Stimulated activated memory B cell treated with anti-CD40 and anti-IgM and Interleukin-4, amounts not matched to agents 10 μg/mL and 1 μg/mL and 100 μg/mL, for 72 hours (primary cell): ENCODE data around the gene CD300LB.

Source experiments
- ATAC-seq: fragments of 150-1000 bp; cut with Tn5 transposase; 2 replicates; pipeline ENCODE4 v1.10.0; 2021
- H3K27ac Mint-ChIP-seq: one replicate; pipeline ENCODE4 v1.8.0; 2022; ENCODE audit warnings: mild to moderate bottlenecking, mixed read lengths
- H3K27me3 Mint-ChIP-seq: one replicate; pipeline ENCODE4 v1.8.0; 2022; ENCODE audit warnings: mixed read lengths
- H3K36me3 Mint-ChIP-seq: one replicate; pipeline ENCODE4 v1.8.0; 2022; ENCODE audit warnings: mixed read lengths
- H3K4me1 Mint-ChIP-seq: one replicate; pipeline ENCODE4 v1.8.0; 2022; ENCODE audit warnings: mixed read lengths
- H3K4me3 Mint-ChIP-seq: one replicate; pipeline ENCODE4 v1.8.0; 2022; ENCODE audit warnings: mild to moderate bottlenecking, moderate library complexity, mixed read lengths
- H3K9me3 Mint-ChIP-seq: one replicate; pipeline ENCODE4 v1.8.0; 2022; ENCODE audit warnings: mixed read lengths

Gene CD300LB

DNA sequence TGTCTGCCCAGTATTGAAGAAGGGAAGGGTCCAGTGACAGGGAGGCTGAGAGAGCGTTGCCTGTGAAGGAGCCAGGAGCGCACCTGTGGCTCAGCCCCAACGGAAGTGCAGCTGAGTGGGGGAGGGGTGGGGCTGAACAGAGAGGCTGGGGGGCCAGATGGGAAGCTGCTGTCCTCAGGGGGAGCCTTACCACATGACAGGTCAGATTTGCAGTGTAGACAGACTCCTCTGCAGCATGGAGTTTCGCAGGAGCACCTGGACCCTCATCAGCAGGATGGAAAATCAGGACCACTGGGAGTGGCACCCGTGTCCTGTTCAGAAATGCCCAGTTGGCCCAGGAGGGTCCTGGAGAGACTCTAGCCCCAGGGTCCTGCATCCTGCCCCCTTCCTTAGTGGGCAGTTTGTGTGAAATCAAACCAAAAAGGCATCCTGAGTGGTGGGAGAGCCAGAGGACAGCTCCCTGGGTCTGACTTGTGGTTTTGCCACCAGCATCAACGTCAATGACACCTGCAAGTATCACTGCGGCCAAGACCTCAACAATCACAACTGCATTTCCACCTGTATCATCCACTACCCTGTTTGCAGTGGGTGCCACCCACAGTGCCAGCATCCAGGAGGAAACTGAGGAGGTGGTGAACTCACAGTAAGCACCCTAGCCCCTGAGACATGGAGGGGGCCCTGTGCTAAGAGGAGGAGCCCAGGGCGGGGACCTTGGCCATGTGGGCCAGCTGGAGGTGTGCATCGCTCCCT is 57.1 kb downstream of the CD300LB start:
- Mint-ChIP-seq H3K9me3 (peaks cover 8% of the 10 kb centered on the region), H3K4me1 (peaks cover 27% of the 10 kb centered on the region), H3K27ac (no peak overlapping the region), H3K36me3 (peaks cover 38% of the 10 kb centered on the region), H3K4me3 (no peak overlapping the region), H3K27me3 (no peaks in the 10 kb centered on the region)
- no peak for ATAC-seq

DNA sequence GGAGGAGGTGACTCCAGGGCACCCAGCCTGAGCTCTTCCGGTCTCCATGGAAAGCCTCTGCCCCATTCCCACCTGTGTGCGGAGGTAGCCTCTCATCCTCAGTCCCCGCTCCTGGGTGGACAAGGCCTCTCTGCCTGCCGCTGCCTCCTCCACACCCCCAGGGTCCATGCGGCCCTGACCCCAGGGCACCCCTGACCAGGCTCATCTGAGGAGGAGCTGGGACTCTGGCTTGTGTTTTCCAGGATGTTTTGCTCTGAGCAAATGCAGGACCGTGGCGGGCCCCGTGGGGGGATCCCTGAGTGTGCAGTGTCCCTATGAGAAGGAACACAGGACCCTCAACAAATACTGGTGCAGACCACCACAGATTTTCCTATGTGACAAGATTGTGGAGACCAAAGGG is 58.0 kb downstream of the CD300LB start:
- Mint-ChIP-seq H3K9me3 (peaks cover 8% of the 10 kb centered on the region), H3K27ac (no peak overlapping the region), H3K36me3 (peaks cover 38% of the 10 kb centered on the region), H3K4me3 (no peak overlapping the region), H3K27me3 (no peaks in the 10 kb centered on the region), H3K4me1 (peaks cover 18% of the 10 kb centered on the region)
- no peak for ATAC-seq

GRCh38 chr17:74472890-74473289 is 58.4 kb downstream of the CD300LB start:
- Mint-ChIP-seq H3K4me1 (peaks cover 14% of the 10 kb centered on the region), H3K9me3 (peaks cover 8% of the 10 kb centered on the region), H3K4me3 (no peak overlapping the region), H3K27me3 (no peaks in the 10 kb centered on the region), H3K36me3 (peaks cover 38% of the 10 kb centered on the region), H3K27ac (no peak overlapping the region)
- ATAC-seq, result no peak

DNA sequence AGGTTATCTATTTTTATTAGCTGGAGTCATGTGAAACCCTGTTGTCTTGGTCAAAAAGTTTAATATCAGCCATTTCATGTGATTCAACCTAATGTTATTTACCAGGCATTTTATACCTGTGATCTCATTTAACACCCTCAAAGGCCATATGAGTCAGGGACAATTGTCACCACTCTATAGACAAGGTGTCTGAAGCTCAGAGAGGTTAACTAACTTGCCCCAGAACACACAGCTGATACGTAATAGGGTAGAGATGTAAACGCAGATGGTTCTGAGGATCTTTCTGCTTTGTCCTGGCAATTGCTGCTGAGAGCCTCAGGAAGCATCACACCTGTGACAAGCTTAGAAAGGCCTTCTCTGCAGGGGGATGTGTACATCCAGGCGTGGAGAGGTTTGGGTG is 59.9 kb downstream of the CD300LB start:
- no peak overlapping the region for H3K4me3 Mint-ChIP-seq
- peaks cover 8% of the 10 kb centered on the region for H3K9me3 Mint-ChIP-seq
- H3K27me3 Mint-ChIP-seq, result no peaks in the 10 kb centered on the region
- peaks cover 14% of the 10 kb centered on the region for H3K4me1 Mint-ChIP-seq
- ATAC-seq, result no peak
- no peak overlapping the region for H3K27ac Mint-ChIP-seq
- H3K36me3 Mint-ChIP-seq, result peaks cover 35% of the 10 kb centered on the region
